WTC11 (cell line): ENCODE results near the gene SLC9A9.

Experiments used
- CREB1 ChIP-seq: sonication (generic); formaldehyde crosslinking; IDR thresholded peaks from 2 replicates; pipeline ENCODE4 v1.8.0; 2023; ENCODE audit warnings: mild to moderate bottlenecking, missing genetic modification reagents
- FOXJ3 ChIP-seq: sonication (generic); formaldehyde crosslinking; IDR thresholded peaks from 2 replicates; pipeline ENCODE4 v1.9.0; 2021; ENCODE audit warnings: missing genetic modification reagents, mild to moderate bottlenecking, borderline replicate concordance
- TEAD4 ChIP-seq: sonication (generic); formaldehyde crosslinking; IDR thresholded peaks from 2 replicates; pipeline ENCODE4 v1.8.0; 2022; ENCODE audit warnings: mild to moderate bottlenecking, missing genetic modification reagents
- TF ChIP-seq, protein P1 (sequence below): fragments of 200-600 bp; IDR thresholded peaks from 2 replicates; pipeline ENCODE4 v1.8.0; 2022; ENCODE audit warnings: antibody characterized with exemption
- TF ChIP-seq, protein P2 (sequence below): sonication (generic); formaldehyde crosslinking; IDR thresholded peaks from 2 replicates; pipeline ENCODE4 v1.8.0; 2022; ENCODE audit warnings: mild to moderate bottlenecking, missing genetic modification reagents

DNA sequence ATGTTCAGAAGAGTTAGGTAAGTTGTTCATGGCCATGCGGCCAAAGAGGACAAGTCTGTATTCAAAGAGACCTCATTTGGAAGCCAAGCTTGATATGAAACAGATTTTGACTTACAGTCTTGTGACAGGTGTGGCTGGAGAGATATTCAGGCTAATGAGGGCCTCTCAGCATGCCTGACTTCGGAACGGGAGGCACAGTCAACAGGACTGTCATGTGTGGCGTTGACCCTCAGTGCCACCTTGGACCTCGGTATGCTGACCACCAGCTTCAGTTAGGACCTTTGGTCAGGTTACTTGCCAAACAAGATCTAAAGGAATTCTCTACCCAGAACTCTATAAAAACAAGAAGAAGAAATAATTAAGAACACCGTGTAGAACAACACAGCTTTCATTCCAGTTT lies 604.6 kb downstream of the SLC9A9 start:
- TF ChIP-seq TEAD4 (no peak), FOXJ3 (CRISPR knock-in tag) (no peak), CREB1 (CRISPR knock-in tag) (no peak)
- TF ChIP-seq, protein P1, sequence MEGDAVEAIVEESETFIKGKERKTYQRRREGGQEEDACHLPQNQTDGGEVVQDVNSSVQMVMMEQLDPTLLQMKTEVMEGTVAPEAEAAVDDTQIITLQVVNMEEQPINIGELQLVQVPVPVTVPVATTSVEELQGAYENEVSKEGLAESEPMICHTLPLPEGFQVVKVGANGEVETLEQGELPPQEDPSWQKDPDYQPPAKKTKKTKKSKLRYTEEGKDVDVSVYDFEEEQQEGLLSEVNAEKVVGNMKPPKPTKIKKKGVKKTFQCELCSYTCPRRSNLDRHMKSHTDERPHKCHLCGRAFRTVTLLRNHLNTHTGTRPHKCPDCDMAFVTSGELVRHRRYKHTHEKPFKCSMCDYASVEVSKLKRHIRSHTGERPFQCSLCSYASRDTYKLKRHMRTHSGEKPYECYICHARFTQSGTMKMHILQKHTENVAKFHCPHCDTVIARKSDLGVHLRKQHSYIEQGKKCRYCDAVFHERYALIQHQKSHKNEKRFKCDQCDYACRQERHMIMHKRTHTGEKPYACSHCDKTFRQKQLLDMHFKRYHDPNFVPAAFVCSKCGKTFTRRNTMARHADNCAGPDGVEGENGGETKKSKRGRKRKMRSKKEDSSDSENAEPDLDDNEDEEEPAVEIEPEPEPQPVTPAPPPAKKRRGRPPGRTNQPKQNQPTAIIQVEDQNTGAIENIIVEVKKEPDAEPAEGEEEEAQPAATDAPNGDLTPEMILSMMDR: no peak
- TF ChIP-seq, protein P2, sequence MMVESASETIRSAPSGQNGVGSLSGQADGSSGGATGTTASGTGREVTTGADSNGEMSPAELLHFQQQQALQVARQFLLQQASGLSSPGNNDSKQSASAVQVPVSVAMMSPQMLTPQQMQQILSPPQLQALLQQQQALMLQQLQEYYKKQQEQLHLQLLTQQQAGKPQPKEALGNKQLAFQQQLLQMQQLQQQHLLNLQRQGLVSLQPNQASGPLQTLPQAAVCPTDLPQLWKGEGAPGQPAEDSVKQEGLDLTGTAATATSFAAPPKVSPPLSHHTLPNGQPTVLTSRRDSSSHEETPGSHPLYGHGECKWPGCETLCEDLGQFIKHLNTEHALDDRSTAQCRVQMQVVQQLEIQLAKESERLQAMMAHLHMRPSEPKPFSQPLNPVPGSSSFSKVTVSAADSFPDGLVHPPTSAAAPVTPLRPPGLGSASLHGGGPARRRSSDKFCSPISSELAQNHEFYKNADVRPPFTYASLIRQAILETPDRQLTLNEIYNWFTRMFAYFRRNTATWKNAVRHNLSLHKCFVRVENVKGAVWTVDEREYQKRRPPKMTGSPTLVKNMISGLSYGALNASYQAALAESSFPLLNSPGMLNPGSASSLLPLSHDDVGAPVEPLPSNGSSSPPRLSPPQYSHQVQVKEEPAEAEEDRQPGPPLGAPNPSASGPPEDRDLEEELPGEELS: no peak
